ENCODE data around the gene CNGB1.
"Not testable (repeated sequence)": the region's sequence is repeated elsewhere in the genome, so short reads cannot be mapped to it uniquely, and the experiment has no call there.

The CNGB1 gene

DNA sequence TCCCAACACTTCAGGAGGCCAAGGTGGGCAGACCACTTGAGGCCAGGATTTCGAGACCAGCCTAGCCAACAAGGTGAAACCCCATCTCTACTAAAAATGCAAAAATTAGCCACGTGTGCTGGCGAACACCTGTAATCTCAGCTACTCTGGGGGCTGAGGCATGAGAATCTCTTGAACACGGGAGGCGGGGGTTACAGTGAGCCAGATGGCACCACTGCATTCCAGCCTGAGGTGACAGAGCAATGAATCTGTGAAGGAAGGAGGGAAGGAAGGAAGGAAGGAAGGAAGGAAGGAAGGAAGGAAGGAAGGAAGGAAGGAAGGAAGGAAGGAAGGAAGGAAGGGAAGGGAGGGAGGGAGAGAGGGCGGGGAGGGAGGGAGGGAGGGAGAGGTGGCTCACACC lies 124.0 kb downstream of the CNGB1 start:
- DNase-seq, result not testable (repeated sequence)

DNA sequence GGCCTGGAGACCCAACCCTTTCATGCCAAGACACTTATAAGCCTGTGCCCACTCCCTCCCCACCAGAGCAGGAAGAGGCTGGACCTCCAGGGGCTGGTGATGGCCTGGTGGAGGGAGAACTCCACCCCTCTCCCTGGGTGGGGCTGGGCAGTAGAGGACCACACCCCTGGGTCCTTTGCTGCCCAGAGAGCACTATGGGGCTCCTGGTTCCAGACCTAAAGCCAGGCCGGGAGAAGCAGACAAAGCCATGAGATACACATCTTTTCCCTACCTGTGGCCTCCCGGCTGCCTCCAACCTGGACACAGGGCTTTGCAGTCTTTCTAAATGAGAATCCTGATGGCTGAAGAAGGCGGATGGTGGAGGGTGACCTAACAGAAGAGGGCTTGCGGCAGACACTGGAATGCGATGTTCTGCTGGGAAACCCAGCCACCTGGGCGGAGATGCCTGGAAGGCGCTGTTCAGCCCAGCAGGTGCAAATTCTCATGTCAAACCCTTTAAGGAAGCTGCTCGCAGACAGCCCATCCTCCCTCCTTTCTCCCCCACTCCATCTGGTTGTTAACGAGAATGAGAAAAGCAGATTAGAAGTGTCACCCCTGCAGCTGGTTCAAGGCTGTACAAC lies 124.7 kb downstream of the CNGB1 start:
- peak; percentile 30 for DNase-seq

GRCh38 chr16:57845115-57845514 lies 125.8 kb downstream of the CNGB1 start:
- DNase-seq, result no peak

- DNase-seq, result no peak
These were observed 126.4 kb downstream of the CNGB1 start for GRCh38 chr16:57844416-57845030.

DNA sequence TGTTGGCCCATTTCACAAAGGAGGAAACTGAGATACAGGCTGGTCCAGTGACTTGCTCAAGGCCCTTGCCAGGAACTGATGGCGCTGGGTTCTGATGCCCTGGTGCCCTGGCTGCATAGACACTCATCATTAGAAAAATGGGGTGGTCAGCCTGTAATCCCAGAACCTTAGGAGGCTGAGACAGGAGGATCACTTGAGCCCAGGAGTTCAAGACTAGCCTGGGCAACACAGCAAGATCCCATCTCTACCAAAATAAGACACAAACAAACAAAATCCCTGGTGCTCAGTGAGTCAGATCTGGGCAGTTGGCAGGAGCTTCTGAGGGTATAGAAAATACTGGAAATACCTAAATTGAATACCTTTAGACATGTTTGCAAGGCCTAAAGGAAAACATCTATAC lies 127.5 kb downstream of the CNGB1 start:
- no peak for DNase-seq

GRCh38 chr16:57842601-57843000 lies 128.3 kb downstream of the CNGB1 start:
- DNase-seq, result no peak

- no peak for DNase-seq
These were observed 130.1 kb downstream of the CNGB1 start for GRCh38 chr16:57840833-57841232.

GRCh38 chr16:57838161-57838560 lies 132.8 kb downstream of the CNGB1 start:
- no peak for DNase-seq

GRCh38 chr16:57837305-57838125 lies 133.4 kb downstream of the CNGB1 start:
- no peak for DNase-seq

- DNase-seq, result not testable (repeated sequence)
These were observed 135.5 kb downstream of the CNGB1 start for GRCh38 chr16:57835439-57835838.

DNA sequence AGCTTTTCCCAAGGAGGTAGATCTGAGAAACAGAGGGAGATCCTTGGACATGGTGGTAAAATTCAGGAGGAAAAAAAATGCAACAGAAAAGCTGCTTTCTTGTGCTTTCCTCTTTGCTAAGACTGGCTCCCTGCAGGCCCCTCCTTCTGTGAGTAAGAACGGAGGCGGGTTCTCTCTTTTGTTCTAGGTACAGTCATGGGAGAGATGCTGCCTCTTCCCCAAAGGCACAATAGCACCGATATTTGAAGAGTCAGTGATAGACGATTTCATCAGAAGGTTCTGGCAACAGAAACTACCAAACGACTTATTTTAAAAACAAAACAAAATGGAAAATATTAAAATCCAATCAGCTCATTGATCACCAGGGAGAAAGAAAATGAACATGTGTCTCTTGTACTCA lies 136.0 kb downstream of the CNGB1 start:
- no peak for DNase-seq

Data from NCI-H2029 (cell line).